Left ventricle myocardium superior (tissue), 1 donor: ENCODE measurements around the gene CRYL1. TPM values are rescaled to one million over a fixed set of nuclear protein-coding genes. Genes with fewer than 3 reads are reported as not detected.
"Not testable (repeated sequence)": the region's sequence is repeated elsewhere in the genome, so short reads cannot be mapped to it uniquely, and the experiment has no call there.

ENCODE experiments used
- ATAC-seq: fragments of 200-7000 bp; cut with Tn5 transposase; one replicate; pipeline ENCODE4 v1.9.1; 2020; ENCODE audit warnings: mild to moderate bottlenecking, moderate library complexity
- DNase-seq: peaks from one replicate; pipeline ENCODE4 v3.0.0-alpha.2; 2020
- intact Hi-C: fragments of 100-400 bp; cut with micrococcal nuclease; formaldehyde crosslinking; loops from one replicate; pipeline ENCODE4 v1.11.0; 2022
- total RNA-seq: library from RNA; stranded (reverse); fragmentation: NEBNext Ultra II Directional; extraction: Animal tissue kit (Norgen Biotek cat#: 25700); gene quantifications from one replicate; pipeline ENCODE4 v1.2.1, GENCODE V29; 2021
- donor health status: DM: no; HTN: yes; CAD: no; lungs with severe emphysema.

CRYL1 gene
- total RNA-seq, 1 donor from 2014 or later = 19.5 TPM

- DNase-seq, intact Hi-C loops, ATAC-seq: not testable (repeated sequence)
Measured at GRCh38 chr13:20434210-20434609, 91.4 kb downstream of the CRYL1 start.

- intact Hi-C loops = no loop called here
- DNase-seq (no peak), ATAC-seq (no peak)
Measured at GRCh38 chr13:20431687-20432384, 93.8 kb downstream of the CRYL1 start.

- DNase-seq (no peak), ATAC-seq (no peak)
- intact Hi-C loops = no loop called here
Measured at GRCh38 chr13:20431080-20431479, 94.6 kb downstream of the CRYL1 start.

GRCh38 chr13:20430296-20430695 lies 95.4 kb downstream of the CRYL1 start:
- intact Hi-C loops = no loop called here
- no peak for ATAC-seq
- no peak for DNase-seq

- DNase-seq (no peak), ATAC-seq (no peak)
- intact Hi-C loops = no loop called here
Measured at GRCh38 chr13:20429682-20430081, 96.0 kb downstream of the CRYL1 start.

- intact Hi-C loops = no loop called here
- DNase-seq (no peak), ATAC-seq (no peak)
Measured at GRCh38 chr13:20428666-20429644, 96.7 kb downstream of the CRYL1 start.

- ATAC-seq (peak; percentile 70), DNase-seq (no peak)
- intact Hi-C loops = no loop called here
Measured at GRCh38 chr13:20426766-20427448, 98.8 kb downstream of the CRYL1 start.

GRCh38 chr13:20425819-20426219 lies 99.8 kb downstream of the CRYL1 start:
- ATAC-seq = no peak

GRCh38 chr13:20424949-20425348 lies 100.7 kb downstream of the CRYL1 start:
- intact Hi-C loops = no loop called here
- no peak for ATAC-seq
- no peak for DNase-seq

More at GRCh38 chr13:20425819-20426219, 99.8 kb downstream of the CRYL1 start:
- intact Hi-C loops = no loop called here
- DNase-seq = no peak

- no peak for DNase-seq
- no peak for ATAC-seq
- intact Hi-C loops = no loop called here
Measured at GRCh38 chr13:20424559-20424852, 101.2 kb downstream of the CRYL1 start.

GRCh38 chr13:20422362-20422761 lies 103.3 kb downstream of the CRYL1 start:
- no peak for ATAC-seq

GRCh38 chr13:20420938-20421337 lies 104.7 kb downstream of the CRYL1 start:
- DNase-seq = no peak
- ATAC-seq = no peak
- intact Hi-C loops = no loop called here

More at GRCh38 chr13:20422362-20422761, 103.3 kb downstream of the CRYL1 start:
- DNase-seq = no peak
- intact Hi-C loops = no loop called here

GRCh38 chr13:20418953-20419352 lies 106.7 kb downstream of the CRYL1 start:
- DNase-seq (no peak), ATAC-seq (no peak)
- intact Hi-C loops = no loop called here

- intact Hi-C loops = no loop called here
Measured at GRCh38 chr13:20416223-20416745, 109.4 kb downstream of the CRYL1 start.

GRCh38 chr13:20415694-20416107 lies 110.0 kb downstream of the CRYL1 start:
- DNase-seq (no peak), ATAC-seq (no peak)
- intact Hi-C loops = no loop called here

More at GRCh38 chr13:20416223-20416745, 109.4 kb downstream of the CRYL1 start:
- ATAC-seq = no peak
- no peak for DNase-seq

- DNase-seq = no peak
- ATAC-seq = no peak
- intact Hi-C loops = no loop called here
Measured at GRCh38 chr13:20415306-20415679, 110.4 kb downstream of the CRYL1 start.

GRCh38 chr13:20414546-20415305 lies 110.9 kb downstream of the CRYL1 start:
- ATAC-seq (no peak), DNase-seq (no peak)
- intact Hi-C loops = no loop called here

GRCh38 chr13:20412691-20413355 lies 112.8 kb downstream of the CRYL1 start:
- DNase-seq (no peak), ATAC-seq (no peak)
- intact Hi-C loops = no loop called here
